Smooth muscle cell (in vitro differentiated cells): ENCODE measurements around the gene GPR161. TPM values are rescaled to one million over a fixed set of nuclear protein-coding genes. Genes with fewer than 3 reads are reported as not detected.

ENCODE experiments used
- DNase-seq: peaks from one replicate; lab custom pipeline; 2025; ENCODE audit not compliant: unreplicated experiment; lab: John Stamatoyannopoulos, UW
- H2AFZ ChIP-seq: fragments of 200-600 bp; sonication (generic); 2 replicates; pipeline ENCODE4 v1.6.0; 2016; ENCODE audit warnings: antibody characterized with exemption, low read depth, mild to moderate bottlenecking
- H3F3A ChIP-seq: fragments of 200-600 bp; sonication (generic); 2 replicates; pipeline ENCODE4 v1.6.0; 2017; ENCODE audit warnings: antibody characterized with exemption, low read depth
- H3K27ac ChIP-seq: fragments of 200-600 bp; sonication (generic); 2 replicates; pipeline ENCODE4 v1.5.1; 2016; ENCODE audit warnings: low read depth, mild to moderate bottlenecking
- H3K27me3 ChIP-seq: fragments of 200-600 bp; sonication (generic); 2 replicates; pipeline ENCODE4 v1.6.1; 2016; ENCODE audit warnings: low read depth, mild to moderate bottlenecking
- H3K36me3 ChIP-seq: fragments of 200-600 bp; sonication (generic); 2 replicates; pipeline ENCODE4 v1.5.1; 2016; ENCODE audit warnings: low read depth
- H3K4me1 ChIP-seq: fragments of 200-600 bp; sonication (generic); 2 replicates; pipeline ENCODE4 v1.5.1; 2016; ENCODE audit warnings: low read depth
- H3K4me2 ChIP-seq: fragments of 200-600 bp; sonication (generic); 2 replicates; pipeline ENCODE4 v1.6.0; 2016; ENCODE audit warnings: mild to moderate bottlenecking
- H3K4me3 ChIP-seq: fragments of 200-600 bp; sonication (generic); 2 replicates; pipeline ENCODE4 v1.5.1; 2016; ENCODE audit warnings: mild to moderate bottlenecking
- H3K79me2 ChIP-seq: fragments of 200-600 bp; sonication (generic); 2 replicates; pipeline ENCODE4 v1.6.0; 2016; ENCODE audit warnings: low read depth, mild to moderate bottlenecking
- H3K9ac ChIP-seq: fragments of 200-600 bp; sonication (generic); 2 replicates; pipeline ENCODE4 v1.6.0; 2016; ENCODE audit warnings: low read depth
- H3K9me3 ChIP-seq: fragments of 200-600 bp; sonication (generic); replicated peaks from 2 replicates; pipeline ENCODE4 v1.5.1; 2016; ENCODE audit warnings: low read depth
- H4K20me1 ChIP-seq: fragments of 200-600 bp; sonication (generic); 2 replicates; pipeline ENCODE4 v1.6.0; 2016; ENCODE audit warnings: low read depth
- CTCF ChIP-seq: fragments of 200-600 bp; sonication (generic); IDR thresholded peaks from 2 replicates; pipeline ENCODE4 v1.5.1; 2017; ENCODE audit warnings: borderline replicate concordance, mild to moderate bottlenecking, antibody characterized with exemption; ENCODE audit not compliant: insufficient read depth, poor library complexity, severe bottlenecking
- WGBS: methylation state at CpG from one replicate; pipeline ENCODE4 v1.1.7; 2016; ENCODE audit warnings: low lambda C conversion rate; 5-methylcytosine and 5-hydroxymethylcytosine counted together
- polyA plus RNA-seq: library from polyadenylated mRNA; unstranded; fragments of >200 nt; fragmentation: Nextera tagmentation; extraction: Ambion mirVana; gene quantifications from 2 replicates; pipeline ENCODE4 v1.2.1, GENCODE V29; 2016
- total RNA-seq: library from RNA; depleted of rRNA; stranded (reverse); fragments of >200 nt; gene quantifications from 2 replicates; pipeline ENCODE4 v1.2.3, GENCODE V29; 2014

GPR161 gene
- total and polyA plus RNA-seq, 2 experiments from 2014 or later: 9.7 to 25.4 TPM

- Histone ChIP-seq H3K9ac (no peak overlapping the region), H3K4me1 (peaks cover under 1% of the 10 kb centered on the region), H3K4me2 (no peak overlapping the region), H3K9me3 (no peaks in the 10 kb centered on the region), H3K36me3 (no peaks in the 10 kb centered on the region), H4K20me1 (peaks cover under 1% of the 10 kb centered on the region), H3K79me2 (peaks cover 10% of the 10 kb centered on the region), H3K27me3 (no peaks in the 10 kb centered on the region), H3F3A (peaks cover 8% of the 10 kb centered on the region), H2AFZ (no peak overlapping the region), H3K4me3 (no peak overlapping the region), H3K27ac (no peak overlapping the region)
- no peak for DNase-seq
- WGBS: 86% methylated on average over 6 of the region's 6 CpGs
- TF ChIP-seq CTCF: no peak
These were observed 20.4 kb downstream of the GPR161 start for GRCh38 chr1:168116327-168116799.

- no peak overlapping the region for H3K9ac ChIP-seq
- TF ChIP-seq CTCF: no peak
- H3K9me3 ChIP-seq: no peaks in the 10 kb centered on the region
- WGBS: 87% methylated on average over 6 of the region's 6 CpGs
- H3K27me3 ChIP-seq: no peaks in the 10 kb centered on the region
- H3K36me3 ChIP-seq: no peaks in the 10 kb centered on the region
- no peak overlapping the region for H3K4me3 ChIP-seq
- peaks cover 13% of the 10 kb centered on the region for H3K79me2 ChIP-seq
- peaks cover 8% of the 10 kb centered on the region for H3F3A ChIP-seq
- H3K4me1 ChIP-seq: peaks cover 6% of the 10 kb centered on the region
- no peak overlapping the region for H2AFZ ChIP-seq
- no peaks in the 10 kb centered on the region for H4K20me1 ChIP-seq
- no peak for DNase-seq
- no peak overlapping the region for H3K27ac ChIP-seq
- no peak overlapping the region for H3K4me2 ChIP-seq
These were observed 21.9 kb downstream of the GPR161 start for GRCh38 chr1:168114845-168115244.

GRCh38 chr1:168112673-168113305 lies 23.9 kb downstream of the GPR161 start:
- no peak overlapping the region for H2AFZ ChIP-seq
- no peak for TF ChIP-seq CTCF
- H3F3A ChIP-seq: peaks cover 8% of the 10 kb centered on the region
- peak overlapping the region; percentile 23 for H3K4me2 ChIP-seq
- DNase-seq: peak; percentile 11
- H3K79me2 ChIP-seq: peaks cover 10% of the 10 kb centered on the region
- WGBS: 74% methylated on average over 6 of the region's 6 CpGs
- no peak overlapping the region for H3K9ac ChIP-seq
- H4K20me1 ChIP-seq: no peaks in the 10 kb centered on the region
- peak overlapping the region; percentile 42 for H3K27ac ChIP-seq
- no peak overlapping the region for H3K4me3 ChIP-seq
- no peaks in the 10 kb centered on the region for H3K36me3 ChIP-seq
- H3K9me3 ChIP-seq: no peaks in the 10 kb centered on the region
- no peaks in the 10 kb centered on the region for H3K27me3 ChIP-seq
- H3K4me1 ChIP-seq: peaks cover 16% of the 10 kb centered on the region
